B cell (primary cell): Measurements from ENCODE around the gene COMMD1. TPM values are rescaled to one million over a fixed set of nuclear protein-coding genes. Genes with fewer than 3 reads are reported as not detected.
"Not testable (repeated sequence)": the region's sequence is repeated elsewhere in the genome, so short reads cannot be mapped to it uniquely, and the experiment has no call there.

Source experiments
- ATAC-seq: fragments of 200-7000 bp; cut with Tn5 transposase; one replicate; pipeline ENCODE4 v1.10.0; 2021; ENCODE audit warnings: low read depth, mild to moderate bottlenecking, moderate number of reproducible peaks, moderate library complexity
- CTCF ChIA-PET: fragments of 350-600 bp; sonication (Branson Sonifier 250); formaldehyde crosslinking; loops from one replicate; lab custom pipeline; 2021; ENCODE audit warnings: antibody characterized with exemption, inconsistent platforms; lab: Charles Lee
- POLR2A ChIA-PET: fragments of 350-600 bp; sonication (Branson Sonifier 250); formaldehyde crosslinking; loops from one replicate; lab custom pipeline; 2021; ENCODE audit warnings: antibody characterized with exemption; lab: Charles Lee
- DNase-seq: peaks from one replicate; pipeline ENCODE4 v3.0.0; 2013
- H2AFZ ChIP-seq: 2 replicates; pipeline ENCODE4 v1.6.1; 2012; ENCODE audit warnings: mild to moderate bottlenecking, low read depth, low read length; ENCODE audit not compliant: insufficient read depth, poor library complexity, severe bottlenecking
- H3K27ac ChIP-seq, 2 donors: 1 replicate in 1 of 2; 2 replicates in 1 of 2; pipeline ENCODE4 v1.5.1; 2012 to 2013; ENCODE audit warnings: low read length in 2 of 2, mild to moderate bottlenecking in 2 of 2, moderate library complexity in 1 of 2
- H3K27me3 ChIP-seq, 4 experiments: fragments of 200-600 bp in 1 of 4; sonication (generic) in 1 of 4; replicated peaks in 1 of 4; 1 replicate in 2 of 4; 2 replicates in 2 of 4; pipeline versions ENCODE4 v1.6.1 to v1.7.0; 2013 to 2016; ENCODE audit warnings: low read length in 3 of 4, mild to moderate bottlenecking in 2 of 4, mixed read lengths in 1 of 4, moderate library complexity in 1 of 4; ENCODE audit not compliant: insufficient read depth in 4 of 4, control insufficient read depth in 3 of 4; ENCODE audit errors: control extremely low read depth in 1 of 4
- H3K36me3 ChIP-seq, 2 experiments: replicated peaks in 1 of 2; 1 replicate in 1 of 2; 2 replicates in 1 of 2; pipeline versions ENCODE4 v1.6.1 to v1.7.1; 2013; ENCODE audit warnings: low read length in 1 of 2; ENCODE audit not compliant: insufficient read depth in 2 of 2, control insufficient read depth in 1 of 2; ENCODE audit errors: control extremely low read depth in 1 of 2, extremely low read depth in 1 of 2
- H3K4me1 ChIP-seq, 2 donors: fragments of 200-600 bp in 1 of 2; sonication (generic) in 1 of 2; 1 replicate in 1 of 2; 2 replicates in 1 of 2; pipeline versions ENCODE4 v1.5.1 to v1.6.1; 2013 to 2017; ENCODE audit warnings: low read length in 2 of 2; ENCODE audit not compliant: control insufficient read depth in 2 of 2, insufficient read depth in 2 of 2
- H3K4me2 ChIP-seq: replicated peaks from 2 replicates; pipeline ENCODE3; 2012; ENCODE audit warnings: mild to moderate bottlenecking, low read depth, low read length; ENCODE audit not compliant: poor library complexity, severe bottlenecking
- H3K4me3 ChIP-seq, 5 experiments: fragments of 200-600 bp in 1 of 5; sonication (generic) in 1 of 5; 1 replicate in 3 of 5; 2 replicates in 2 of 5; pipeline versions ENCODE4 v1.5.1 to v1.7.0; 2011 to 2016; ENCODE audit warnings: low read length in 4 of 5, mild to moderate bottlenecking in 4 of 5, low read depth in 2 of 5, control low read depth in 1 of 5, moderate library complexity in 1 of 5; ENCODE audit not compliant: insufficient read depth in 1 of 5; ENCODE audit errors: control extremely low read depth in 1 of 5, extremely low read depth in 1 of 5
- H3K79me2 ChIP-seq: fragments of 200-600 bp; sonication (generic); one replicate; pipeline ENCODE4 v1.6.0; 2016; ENCODE audit warnings: low read length; ENCODE audit not compliant: control insufficient read depth, insufficient read depth
- H3K9ac ChIP-seq: fragments of 200-600 bp; sonication (generic); 2 replicates; pipeline ENCODE4 v1.6.1; 2017; ENCODE audit warnings: mild to moderate bottlenecking, low read length, moderate library complexity
- H3K9me3 ChIP-seq, 3 donors: one replicate each; pipeline versions ENCODE4 v1.6.1 to v1.7.1; 2013; ENCODE audit warnings: low read length in 2 of 3; ENCODE audit not compliant: control insufficient read depth in 2 of 3, insufficient read depth in 1 of 3; ENCODE audit errors: control extremely low read depth in 1 of 3
- H4K20me1 ChIP-seq: 2 replicates; pipeline ENCODE4 v1.6.0; 2012; ENCODE audit warnings: mild to moderate bottlenecking, low read length; ENCODE audit not compliant: insufficient read depth, control insufficient read depth, poor library complexity, severe bottlenecking
- H3K27ac Mint-ChIP-seq: one replicate; pipeline ENCODE4 v1.8.0; 2021; ENCODE audit warnings: mixed read lengths
- H3K27me3 Mint-ChIP-seq: one replicate; pipeline ENCODE4 v1.8.0; 2021; ENCODE audit warnings: mixed read lengths
- H3K4me1 Mint-ChIP-seq: one replicate; pipeline ENCODE4 v1.8.0; 2021; ENCODE audit warnings: mixed read lengths
- H3K4me3 Mint-ChIP-seq: one replicate; pipeline ENCODE4 v1.8.0; 2021; ENCODE audit warnings: mixed read lengths
- H3K9me3 Mint-ChIP-seq: one replicate; pipeline ENCODE4 v1.8.0; 2022; ENCODE audit warnings: mixed read lengths; ENCODE audit not compliant: insufficient read depth
- EZH2 ChIP-seq: IDR thresholded peaks from 2 replicates; pipeline ENCODE4 v1.6.1; 2012; ENCODE audit warnings: borderline replicate concordance, low read depth, mild to moderate bottlenecking, moderate library complexity, low read length; ENCODE audit not compliant: insufficient read depth, poor library complexity, severe bottlenecking
- WGBS: methylation state at CpG from one replicate; pipeline ENCODE4 v1.1.5; 2013; ENCODE audit warnings: missing lambda C conversion rate; ENCODE audit not compliant: insufficient coverage; 5-methylcytosine and 5-hydroxymethylcytosine counted together
- intact Hi-C: fragments of 100-400 bp; cut with micrococcal nuclease; formaldehyde crosslinking; loops from one replicate; pipeline ENCODE4 v1.10.0; 2022
- polyA plus RNA-seq: library from polyadenylated mRNA; depleted of rRNA; stranded (reverse); fragments of >200 nt; gene quantifications from 2 replicates; pipeline ENCODE4 v1.2.3, GENCODE V29; 2012
- total RNA-seq, 2 donors: library from RNA; stranded (reverse); fragments of 120-200 nt in 1 of 2; gene quantifications; 1 replicate in 1 of 2; 2 replicates in 1 of 2; pipeline versions ENCODE4 v1.2.3 to v1.2.4, GENCODE V29; 2013 to 2022

The COMMD1 gene
- total and polyA plus RNA-seq, 2 donors (not counting 1 experiment from before 2014, with no cell fraction given) = 20.6 to 25.1 TPM

DNA sequence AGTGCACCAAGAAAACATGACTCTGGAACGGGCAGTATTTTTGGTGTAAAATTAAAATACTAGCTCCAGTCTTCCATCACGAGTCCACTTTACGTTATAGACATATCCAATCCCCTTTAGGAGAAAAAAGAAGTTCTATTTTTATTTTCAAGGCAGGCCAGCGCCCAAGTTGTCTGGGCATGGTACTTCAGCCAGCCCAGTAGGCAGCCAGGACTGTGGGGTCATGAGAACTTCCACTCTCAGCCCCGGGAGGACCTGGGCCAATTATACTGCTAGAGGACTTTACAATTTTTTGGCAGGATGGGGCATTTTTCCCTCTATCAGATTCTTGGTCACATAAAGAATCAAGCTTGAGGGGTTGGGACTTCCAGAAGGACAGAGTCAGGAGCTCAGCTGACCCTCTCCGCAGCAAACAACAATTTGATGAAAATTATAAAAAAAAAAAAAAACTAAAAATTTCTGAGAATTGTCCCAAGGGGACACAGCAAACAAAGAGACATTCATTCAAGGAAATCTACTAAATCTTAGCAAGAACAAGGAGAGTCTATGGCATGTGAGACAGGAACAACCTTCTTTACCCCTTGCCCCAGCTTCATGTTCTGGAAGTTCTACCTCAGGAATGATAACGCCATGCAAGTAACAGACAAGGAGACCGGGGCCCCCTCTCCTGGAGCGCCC, 253.1 kb downstream of the COMMD1 start:
- H3K9me3 Mint-ChIP-seq = no peaks in the 10 kb centered on the region

DNA sequence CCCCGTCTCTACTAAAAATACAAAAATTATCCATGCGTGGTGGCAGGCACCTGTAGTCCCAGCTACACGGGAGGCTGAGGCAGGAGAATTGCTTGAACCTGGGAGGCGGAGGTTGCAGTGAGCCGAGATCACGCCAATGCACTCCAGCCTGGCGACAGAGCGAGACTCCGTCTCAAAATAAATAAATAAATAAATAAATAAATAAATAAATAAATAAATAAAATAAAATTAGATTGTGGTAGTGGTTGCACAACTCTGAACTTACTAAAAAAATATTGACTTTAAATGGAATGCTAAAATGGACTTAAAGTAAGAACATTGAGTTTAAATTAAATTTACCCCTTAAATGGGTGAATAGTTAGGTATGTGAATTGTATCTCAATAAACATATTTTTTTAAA, 255.2 kb downstream of the COMMD1 start:
- H3K36me3 ChIP-seq, H3K9ac ChIP-seq, H3K27ac Mint-ChIP-seq, intact Hi-C loops, H4K20me1 ChIP-seq, H3K27me3 ChIP-seq, DNase-seq, H3K4me1 ChIP-seq, H3K4me2 ChIP-seq, H3K9me3 Mint-ChIP-seq, H3K4me3 ChIP-seq, H3K9me3 ChIP-seq, H3K79me2 ChIP-seq, CTCF ChIA-PET, ATAC-seq, H3K27ac ChIP-seq, H3K4me1 Mint-ChIP-seq, H3K4me3 Mint-ChIP-seq, H2AFZ ChIP-seq, H3K27me3 Mint-ChIP-seq, POLR2A ChIA-PET: not testable (repeated sequence)
- WGBS = no CpG with 5 or more reads among the region's 9 CpGs

More for the DNA sequence above, 253.1 kb downstream of the COMMD1 start:
- Histone ChIP-seq H3K36me3 (no peaks in the 10 kb centered on the region), H3K4me2 (no peak overlapping the region), H3K9me3 (peaks cover 1 to 9% (median 5%) of the 10 kb centered on the region in 3 donors), H3K27ac (no peak overlapping the region), H3K27me3 (no peaks in the 10 kb centered on the region), H4K20me1 (no peaks in the 10 kb centered on the region), H2AFZ (no peak overlapping the region), H3K4me1 (no peaks in the 10 kb centered on the region), H3K4me3 (no peak overlapping the region), H3K79me2 (no peaks in the 10 kb centered on the region), H3K9ac (no peak overlapping the region)
- no peak for DNase-seq
- 98% methylated on average over 5 of the region's 9 CpGs for WGBS
- intact Hi-C loops = no loop called here
- ChIA-PET CTCF (no interaction called here), POLR2A (no interaction called here)
- Mint-ChIP-seq H3K4me3 (no peak overlapping the region), H3K27ac (no peak overlapping the region), H3K27me3 (no peaks in the 10 kb centered on the region), H3K4me1 (no peaks in the 10 kb centered on the region)
- TF ChIP-seq EZH2 = no peak
- no peak for ATAC-seq
